ENCODE data around the gene TNNI3. TPM values are rescaled to one million over a fixed set of nuclear protein-coding genes. Genes with fewer than 3 reads are reported as not detected.

The TNNI3 gene
- polyA plus RNA-seq, 1 experiment: 0.21 TPM

- CTCF ChIA-PET: interaction anchor here (0.6 to 1.5 kb wide), 2 partner anchors 27 to 517 kb away, joined by 4 read pairs; no protein-coding TSS in a partner anchor
- Histone ChIP-seq H3K27ac (ENCODE audit: low read depth, low read length) (peak overlapping the region; percentile 47), H3K4me3 (ENCODE audit: low read depth, low read length) (peak overlapping the region; percentile 98), H3K27me3 (ENCODE audit: control insufficient read depth, insufficient read depth, low read length) (no peaks in the 10 kb centered on the region), H3K9me3 (ENCODE audit: control insufficient read depth, insufficient read depth, low read length) (peaks cover 3% of the 10 kb centered on the region; the same call in 1 of the 2 replicates)
- TF ChIP-seq CTCF (IDR thresholded peaks at IDR 0.05; ENCODE audit: low read depth, low read length): no peak
- no peak for DNase-seq (ENCODE audit: low read depth, low spot score)
- POLR2A ChIA-PET: no interaction called here
Observed at GRCh38 chr19:55115446-55116065, 42.0 kb downstream of the TNNI3 start.

- no peak for TF ChIP-seq CTCF (IDR thresholded peaks at IDR 0.05; ENCODE audit: low read depth, low read length)
- Histone ChIP-seq H3K9me3 (ENCODE audit: control insufficient read depth, insufficient read depth, low read length) (peaks cover 3% of the 10 kb centered on the region; the same call in 1 of the 2 replicates), H3K4me3 (ENCODE audit: low read depth, low read length) (no peak overlapping the region), H3K27ac (ENCODE audit: low read depth, low read length) (peak overlapping the region; percentile 31), H3K27me3 (ENCODE audit: control insufficient read depth, insufficient read depth, low read length) (no peaks in the 10 kb centered on the region)
- ChIA-PET CTCF (interaction anchor here (1.5 kb wide), 1 partner anchor 26 kb away, joined by 4 read pairs; no protein-coding TSS in a partner anchor), POLR2A (no interaction called here)
- no peak for DNase-seq (ENCODE audit: low read depth, low spot score)
Observed at GRCh38 chr19:55114566-55115145, 42.9 kb downstream of the TNNI3 start.

- peak overlapping the region; percentile 69 for H3K27ac ChIP-seq (ENCODE audit: low read depth, low read length)
- CTCF ChIA-PET: interaction anchor here (1.1 kb wide), 1 partner anchor 25 kb away, joined by 3 read pairs; no protein-coding TSS in a partner anchor
- H3K4me3 ChIP-seq (ENCODE audit: low read depth, low read length): no peak overlapping the region
Observed at GRCh38 chr19:55113570-55114039, 43.9 kb downstream of the TNNI3 start.

GRCh38 chr19:55112777-55113569, 44.6 kb downstream of the TNNI3 start:
- Histone ChIP-seq H3K4me3 (ENCODE audit: low read depth, low read length) (no peak overlapping the region), H3K27ac (ENCODE audit: low read depth, low read length) (peak overlapping the region; percentile 69), H3K27me3 (ENCODE audit: control insufficient read depth, insufficient read depth, low read length) (no peaks in the 10 kb centered on the region), H3K9me3 (ENCODE audit: control insufficient read depth, insufficient read depth, low read length) (no peaks in the 10 kb centered on the region; the same call in 1 of the 2 replicates)
- ChIA-PET POLR2A (no interaction called here), CTCF (interaction anchor here (0.5 to 1.1 kb wide), 2 partner anchors 25 to 1153 kb away, joined by 3 to 5 read pairs; no protein-coding TSS in a partner anchor)
- TF ChIP-seq CTCF (IDR thresholded peaks at IDR 0.05; ENCODE audit: low read depth, low read length): no peak
- DNase-seq (ENCODE audit: low read depth, low spot score): no peak

More at GRCh38 chr19:55113570-55114039, 43.9 kb downstream of the TNNI3 start:
- POLR2A ChIA-PET: no interaction called here
- peak; percentile 84 for DNase-seq (ENCODE audit: low read depth, low spot score)
- TF ChIP-seq CTCF (IDR thresholded peaks at IDR 0.05; ENCODE audit: low read depth, low read length): no peak
- Histone ChIP-seq H3K27me3 (ENCODE audit: control insufficient read depth, insufficient read depth, low read length) (no peaks in the 10 kb centered on the region), H3K9me3 (ENCODE audit: control insufficient read depth, insufficient read depth, low read length) (peaks cover under 1% of the 10 kb centered on the region; the same call in 1 of the 2 replicates)

Measured in AG04450 (cell line).